ENCODE data around the gene TLR7. TPM values are rescaled to one million over a fixed set of nuclear protein-coding genes. Genes with fewer than 3 reads are reported as not detected.

TLR7 gene
- total RNA-seq, 2 donors from 2014 or later, result 0.57 to 1.6 TPM

DNA sequence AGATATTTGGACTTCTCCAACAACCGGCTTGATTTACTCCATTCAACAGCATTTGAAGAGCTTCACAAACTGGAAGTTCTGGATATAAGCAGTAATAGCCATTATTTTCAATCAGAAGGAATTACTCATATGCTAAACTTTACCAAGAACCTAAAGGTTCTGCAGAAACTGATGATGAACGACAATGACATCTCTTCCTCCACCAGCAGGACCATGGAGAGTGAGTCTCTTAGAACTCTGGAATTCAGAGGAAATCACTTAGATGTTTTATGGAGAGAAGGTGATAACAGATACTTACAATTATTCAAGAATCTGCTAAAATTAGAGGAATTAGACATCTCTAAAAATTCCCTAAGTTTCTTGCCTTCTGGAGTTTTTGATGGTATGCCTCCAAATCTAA, 20.3 kb downstream of the TLR7 start:
- Histone ChIP-seq H3K4me1 (replicated peaks) (no peaks in the 10 kb centered on the region), H3K4me3 (no peak overlapping the region), H3K9me3 (no peaks in the 10 kb centered on the region), H3K27ac (no peak overlapping the region), H3K27me3 (replicated peaks; ENCODE audit: insufficient read depth) (no peaks in the 10 kb centered on the region), H3K36me3 (no peaks in the 10 kb centered on the region)
- TF ChIP-seq POLR2A (IDR thresholded peaks at IDR 0.05), result no peak
- TF ChIP-seq, protein P1, sequence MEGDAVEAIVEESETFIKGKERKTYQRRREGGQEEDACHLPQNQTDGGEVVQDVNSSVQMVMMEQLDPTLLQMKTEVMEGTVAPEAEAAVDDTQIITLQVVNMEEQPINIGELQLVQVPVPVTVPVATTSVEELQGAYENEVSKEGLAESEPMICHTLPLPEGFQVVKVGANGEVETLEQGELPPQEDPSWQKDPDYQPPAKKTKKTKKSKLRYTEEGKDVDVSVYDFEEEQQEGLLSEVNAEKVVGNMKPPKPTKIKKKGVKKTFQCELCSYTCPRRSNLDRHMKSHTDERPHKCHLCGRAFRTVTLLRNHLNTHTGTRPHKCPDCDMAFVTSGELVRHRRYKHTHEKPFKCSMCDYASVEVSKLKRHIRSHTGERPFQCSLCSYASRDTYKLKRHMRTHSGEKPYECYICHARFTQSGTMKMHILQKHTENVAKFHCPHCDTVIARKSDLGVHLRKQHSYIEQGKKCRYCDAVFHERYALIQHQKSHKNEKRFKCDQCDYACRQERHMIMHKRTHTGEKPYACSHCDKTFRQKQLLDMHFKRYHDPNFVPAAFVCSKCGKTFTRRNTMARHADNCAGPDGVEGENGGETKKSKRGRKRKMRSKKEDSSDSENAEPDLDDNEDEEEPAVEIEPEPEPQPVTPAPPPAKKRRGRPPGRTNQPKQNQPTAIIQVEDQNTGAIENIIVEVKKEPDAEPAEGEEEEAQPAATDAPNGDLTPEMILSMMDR (IDR thresholded peaks at IDR 0.05), result no peak
- WGBS, result 86% methylated on average over 2 of the region's 2 CpGs
- intact Hi-C loops (cut with DNase I), result no loop called here
- DNase-seq (ENCODE audit: low spot score), result no peak

DNA sequence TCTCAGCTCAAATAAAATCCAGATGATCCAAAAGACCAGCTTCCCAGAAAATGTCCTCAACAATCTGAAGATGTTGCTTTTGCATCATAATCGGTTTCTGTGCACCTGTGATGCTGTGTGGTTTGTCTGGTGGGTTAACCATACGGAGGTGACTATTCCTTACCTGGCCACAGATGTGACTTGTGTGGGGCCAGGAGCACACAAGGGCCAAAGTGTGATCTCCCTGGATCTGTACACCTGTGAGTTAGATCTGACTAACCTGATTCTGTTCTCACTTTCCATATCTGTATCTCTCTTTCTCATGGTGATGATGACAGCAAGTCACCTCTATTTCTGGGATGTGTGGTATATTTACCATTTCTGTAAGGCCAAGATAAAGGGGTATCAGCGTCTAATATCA, 20.9 kb downstream of the TLR7 start:
- H3K9me3 ChIP-seq, result no peaks in the 10 kb centered on the region
- DNase-seq (ENCODE audit: low spot score), result no peak
- intact Hi-C loops (cut with DNase I), result no loop called here
- no peak overlapping the region for H3K27ac ChIP-seq
- no peaks in the 10 kb centered on the region for H3K36me3 ChIP-seq
- TF ChIP-seq POLR2AphosphoS5 (IDR thresholded peaks at IDR 0.05) (no peak), POLR2A (IDR thresholded peaks at IDR 0.05) (no peak)
- TF ChIP-seq, protein P1 (IDR thresholded peaks at IDR 0.05), result no peak
- H3K4me1 ChIP-seq (replicated peaks), result no peaks in the 10 kb centered on the region
- H3K27me3 ChIP-seq (replicated peaks; ENCODE audit: insufficient read depth), result no peaks in the 10 kb centered on the region
- no peak overlapping the region for H3K4me3 ChIP-seq
- WGBS, result 80% methylated on average over 2 of the region's 3 CpGs

- intact Hi-C loops (cut with DNase I), result loop anchor here (5.0 kb wide), 1 partner anchor 73 kb away; no protein-coding TSS in a partner anchor
- WGBS, result 81% methylated on average over 5 of the region's 5 CpGs
These were observed 23.6 kb downstream of the TLR7 start for GRCh38 chrX:12890467-12890866.

GRCh38 chrX:12891171-12891570, 24.3 kb downstream of the TLR7 start:
- TF ChIP-seq POLR2A (IDR thresholded peaks at IDR 0.05), result no peak
- TF ChIP-seq, protein P1 (IDR thresholded peaks at IDR 0.05), result no peak
- no peak for TF ChIP-seq POLR2AphosphoS5 (IDR thresholded peaks at IDR 0.05)
- Histone ChIP-seq H3K4me3 (no peak overlapping the region), H3K27me3 (replicated peaks; ENCODE audit: insufficient read depth) (no peaks in the 10 kb centered on the region), H3K27ac (no peak overlapping the region), H3K9me3 (no peaks in the 10 kb centered on the region), H3K36me3 (no peaks in the 10 kb centered on the region), H3K4me1 (replicated peaks) (no peaks in the 10 kb centered on the region)
- WGBS, result 94% methylated on average over 2 of the region's 4 CpGs
- no peak for DNase-seq (ENCODE audit: low spot score)
- intact Hi-C loops (cut with DNase I), result loop anchor here (5.0 kb wide), 1 partner anchor 74 kb away; no protein-coding TSS in a partner anchor

More at GRCh38 chrX:12890467-12890866, 23.6 kb downstream of the TLR7 start:
- no peaks in the 10 kb centered on the region for H3K4me1 ChIP-seq (replicated peaks)
- H3K27me3 ChIP-seq (replicated peaks; ENCODE audit: insufficient read depth), result no peaks in the 10 kb centered on the region
- H3K36me3 ChIP-seq, result no peaks in the 10 kb centered on the region
- no peak overlapping the region for H3K27ac ChIP-seq
- no peak overlapping the region for H3K4me3 ChIP-seq
- TF ChIP-seq POLR2AphosphoS5 (IDR thresholded peaks at IDR 0.05), result no peak
- TF ChIP-seq, protein P1 (IDR thresholded peaks at IDR 0.05), result no peak
- no peak for TF ChIP-seq POLR2A (IDR thresholded peaks at IDR 0.05)
- no peak for DNase-seq (ENCODE audit: low spot score)
- no peaks in the 10 kb centered on the region for H3K9me3 ChIP-seq

GRCh38 chrX:12891915-12892506, 25.1 kb downstream of the TLR7 start:
- TF ChIP-seq, protein P1 (IDR thresholded peaks at IDR 0.05), result no peak
- TF ChIP-seq POLR2AphosphoS5 (IDR thresholded peaks at IDR 0.05) (no peak), POLR2A (IDR thresholded peaks at IDR 0.05) (no peak)
- no peaks in the 10 kb centered on the region for H3K27me3 ChIP-seq (replicated peaks; ENCODE audit: insufficient read depth)
- H3K4me3 ChIP-seq, result no peak overlapping the region
- intact Hi-C loops (cut with DNase I), result loop anchor here (5.0 kb wide), 1 partner anchor 75 kb away; no protein-coding TSS in a partner anchor
- 23% methylated on average over 2 of the region's 2 CpGs for WGBS
- H3K9me3 ChIP-seq, result no peaks in the 10 kb centered on the region
- no peaks in the 10 kb centered on the region for H3K4me1 ChIP-seq (replicated peaks)
- no peak overlapping the region for H3K27ac ChIP-seq
- no peaks in the 10 kb centered on the region for H3K36me3 ChIP-seq
- DNase-seq (ENCODE audit: low spot score), result no peak
